SK-N-SH treated with all-trans-retinoic acid at 6 μM for 48 hours (cell line): Measurements from ENCODE around the gene COX14.

Experiments used
- ATAC-seq: fragments of 200-7000 bp; cut with Tn5 transposase; 3 replicates; pipeline ENCODE4 v1.9.1; 2020; ENCODE audit warnings: mild to moderate bottlenecking, moderate library complexity
- ARNTL ChIP-seq: fragments of 450-650 bp; formaldehyde crosslinking; IDR thresholded peaks from 2 replicates; pipeline ENCODE4 v1.5.0; 2020; ENCODE audit warnings: low read depth, mild to moderate bottlenecking, moderate library complexity, borderline replicate concordance
- BACH2 ChIP-seq: fragments of 250-450 bp; sonication (Bioruptor Pico); IDR thresholded peaks from 2 replicates; pipeline ENCODE4 v1.9.0; 2021; ENCODE audit warnings: mild to moderate bottlenecking, borderline replicate concordance
- CSDC2 ChIP-seq: fragments of 250-450 bp; sonication (Bioruptor Pico); IDR thresholded peaks from 2 replicates; pipeline ENCODE4 v1.5.0; 2020; ENCODE audit warnings: mild to moderate bottlenecking, moderate library complexity
- ESRRG ChIP-seq: fragments of 250-450 bp; sonication (Bioruptor Pico); IDR thresholded peaks from 2 replicates; pipeline ENCODE4 v1.6.1; 2021; ENCODE audit warnings: mild to moderate bottlenecking
- GLIS3 ChIP-seq: fragments of 250-450 bp; sonication (Bioruptor Pico); IDR thresholded peaks from 2 replicates; pipeline ENCODE4 v1.5.0; 2020; ENCODE audit warnings: mild to moderate bottlenecking, moderate library complexity
- ISL1 ChIP-seq: fragments of 250-450 bp; sonication (Bioruptor Pico); IDR thresholded peaks from 2 replicates; pipeline ENCODE4 v2.1.2; 2022; ENCODE audit warnings: mild to moderate bottlenecking, moderate library complexity
- OSR1 ChIP-seq: fragments of 250-450 bp; sonication (Bioruptor Pico); IDR thresholded peaks from 2 replicates; pipeline ENCODE4 v1.8.0; 2022; ENCODE audit warnings: moderate library complexity, mild to moderate bottlenecking, inconsistent platforms
- PATZ1 ChIP-seq: fragments of 250-450 bp; sonication (Bioruptor Pico); IDR thresholded peaks from 2 replicates; pipeline ENCODE4 v1.8.0; 2020; ENCODE audit warnings: mild to moderate bottlenecking, moderate library complexity, borderline replicate concordance
- POU6F1 ChIP-seq: fragments of 250-450 bp; sonication (Bioruptor Pico); IDR thresholded peaks from 2 replicates; pipeline ENCODE4 v1.8.0; 2021; ENCODE audit warnings: low read depth, mild to moderate bottlenecking, moderate library complexity, borderline replicate concordance
- RARB ChIP-seq: fragments of 250-450 bp; sonication (Bioruptor Pico); IDR thresholded peaks from 2 replicates; pipeline ENCODE4 v1.8.0; 2021; ENCODE audit warnings: mild to moderate bottlenecking, moderate library complexity
- SNAI2 ChIP-seq: fragments of 250-450 bp; sonication (Bioruptor Pico); IDR thresholded peaks from 2 replicates; pipeline ENCODE4 v1.5.0; 2020; ENCODE audit warnings: mild to moderate bottlenecking, moderate library complexity
- TCF4 ChIP-seq: fragments of 250-450 bp; sonication (Bioruptor Pico); IDR thresholded peaks from 2 replicates; pipeline ENCODE4 v1.8.0; 2021; ENCODE audit warnings: mild to moderate bottlenecking, moderate library complexity, borderline replicate concordance
- TOX ChIP-seq: fragments of 250-450 bp; sonication (Bioruptor Pico); IDR thresholded peaks from 2 replicates; pipeline ENCODE4 v1.8.0; 2021; ENCODE audit warnings: mild to moderate bottlenecking, moderate library complexity, borderline replicate concordance
- ZC3H10 ChIP-seq: fragments of 250-450 bp; sonication (Bioruptor Pico); IDR thresholded peaks from 2 replicates; pipeline ENCODE4 v1.5.1; 2021; ENCODE audit warnings: mild to moderate bottlenecking, moderate library complexity
- ZFP3 ChIP-seq: fragments of 250-450 bp; sonication (Bioruptor Pico); IDR thresholded peaks from 2 replicates; pipeline ENCODE4 v1.5.0; 2020; ENCODE audit warnings: mild to moderate bottlenecking, moderate library complexity
- ZFP30 ChIP-seq: fragments of 450-650 bp; formaldehyde crosslinking; IDR thresholded peaks from 2 replicates; pipeline ENCODE4 v1.5.0; 2022; ENCODE audit warnings: mild to moderate bottlenecking, moderate library complexity
- ZNF565 ChIP-seq: fragments of 450-650 bp; formaldehyde crosslinking; conservative IDR thresholded peaks from 2 replicates; pipeline ENCODE4 v1.5.0; 2020; ENCODE audit warnings: low read depth, mild to moderate bottlenecking, moderate library complexity
- ZNF70 ChIP-seq: fragments of 450-650 bp; formaldehyde crosslinking; IDR thresholded peaks from 2 replicates; pipeline ENCODE4 v1.5.0; 2020; ENCODE audit warnings: mild to moderate bottlenecking, moderate library complexity
- ZNF8 ChIP-seq: fragments of 450-650 bp; formaldehyde crosslinking; IDR thresholded peaks from 2 replicates; pipeline ENCODE4 v1.5.0; 2020; ENCODE audit warnings: mild to moderate bottlenecking, moderate library complexity
- TF ChIP-seq, protein P1 (sequence below): fragments of 250-450 bp; sonication (Bioruptor Pico); IDR thresholded peaks from 2 replicates; pipeline ENCODE4 v1.5.1; 2020; ENCODE audit warnings: low read depth, mild to moderate bottlenecking, moderate library complexity
- TF ChIP-seq, protein P2 (sequence below): fragments of 250-450 bp; sonication (Bioruptor Pico); IDR thresholded peaks from 2 replicates; pipeline ENCODE4 v1.5.1; 2021; ENCODE audit warnings: mild to moderate bottlenecking, moderate library complexity
- TF ChIP-seq, protein P3 (sequence below): fragments of 250-450 bp; sonication (Bioruptor Pico); IDR thresholded peaks from 2 replicates; pipeline ENCODE4 v1.5.0; 2020; ENCODE audit warnings: mild to moderate bottlenecking, moderate library complexity

Gene COX14

GRCh38 chr12:50157259-50157658 lies 45.2 kb downstream of the COX14 start:
- no peak for ATAC-seq
- no peak for TF ChIP-seq RARB (CRISPR knock-in tag)
- no peak for TF ChIP-seq ESRRG (CRISPR knock-in tag)
- TF ChIP-seq SNAI2, result no peak
- TF ChIP-seq POU6F1 (CRISPR knock-in tag), result no peak
- no peak for TF ChIP-seq ZNF70 (CRISPR knock-in tag)
- no peak for TF ChIP-seq BACH2
- TF ChIP-seq GLIS3, result no peak
- no peak for TF ChIP-seq ZFP3 (CRISPR knock-in tag)
- no peak for TF ChIP-seq PATZ1 (CRISPR knock-in tag)
- TF ChIP-seq ARNTL, result no peak
- no peak for TF ChIP-seq OSR1 (CRISPR knock-in tag)

DNA sequence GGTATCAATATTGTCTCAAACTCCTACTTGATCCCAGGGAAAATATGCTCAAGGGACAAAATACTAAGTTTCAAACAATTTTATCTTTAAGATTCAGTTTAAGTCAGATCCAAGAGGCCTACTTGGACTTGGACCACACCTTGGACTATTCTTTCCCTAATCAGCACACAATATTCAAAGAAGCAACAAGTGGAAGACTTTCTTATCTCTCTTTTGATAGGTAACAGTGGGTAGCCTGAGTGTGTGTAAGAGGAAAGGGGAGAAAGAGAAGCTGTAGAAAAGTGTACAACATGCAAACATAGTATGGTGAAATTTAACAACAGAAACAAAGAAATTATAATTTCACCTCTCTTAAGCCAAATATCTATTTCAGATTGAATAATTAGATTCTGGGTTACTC lies 48.6 kb downstream of the COX14 start:
- no peak for ATAC-seq
- TF ChIP-seq ZFP3 (CRISPR knock-in tag), result no peak
- no peak for TF ChIP-seq PATZ1 (CRISPR knock-in tag)
- no peak for TF ChIP-seq ESRRG (CRISPR knock-in tag)
- TF ChIP-seq CSDC2 (CRISPR knock-in tag), result no peak
- no peak for TF ChIP-seq TOX (CRISPR knock-in tag)
- TF ChIP-seq, protein P1, sequence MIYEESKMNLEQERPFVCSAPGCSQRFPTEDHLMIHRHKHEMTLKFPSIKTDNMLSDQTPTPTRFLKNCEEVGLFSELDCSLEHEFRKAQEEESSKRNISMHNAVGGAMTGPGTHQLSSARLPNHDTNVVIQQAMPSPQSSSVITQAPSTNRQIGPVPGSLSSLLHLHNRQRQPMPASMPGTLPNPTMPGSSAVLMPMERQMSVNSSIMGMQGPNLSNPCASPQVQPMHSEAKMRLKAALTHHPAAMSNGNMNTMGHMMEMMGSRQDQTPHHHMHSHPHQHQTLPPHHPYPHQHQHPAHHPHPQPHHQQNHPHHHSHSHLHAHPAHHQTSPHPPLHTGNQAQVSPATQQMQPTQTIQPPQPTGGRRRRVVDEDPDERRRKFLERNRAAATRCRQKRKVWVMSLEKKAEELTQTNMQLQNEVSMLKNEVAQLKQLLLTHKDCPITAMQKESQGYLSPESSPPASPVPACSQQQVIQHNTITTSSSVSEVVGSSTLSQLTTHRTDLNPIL (CRISPR knock-in tag), result no peak
- TF ChIP-seq ZC3H10 (CRISPR knock-in tag), result no peak
- no peak for TF ChIP-seq TCF4 (CRISPR knock-in tag)
- TF ChIP-seq RARB (CRISPR knock-in tag), result no peak
- no peak for TF ChIP-seq SNAI2
- no peak for TF ChIP-seq ZNF8
- TF ChIP-seq BACH2, result no peak
- TF ChIP-seq ARNTL, result no peak
- TF ChIP-seq, protein P2, sequence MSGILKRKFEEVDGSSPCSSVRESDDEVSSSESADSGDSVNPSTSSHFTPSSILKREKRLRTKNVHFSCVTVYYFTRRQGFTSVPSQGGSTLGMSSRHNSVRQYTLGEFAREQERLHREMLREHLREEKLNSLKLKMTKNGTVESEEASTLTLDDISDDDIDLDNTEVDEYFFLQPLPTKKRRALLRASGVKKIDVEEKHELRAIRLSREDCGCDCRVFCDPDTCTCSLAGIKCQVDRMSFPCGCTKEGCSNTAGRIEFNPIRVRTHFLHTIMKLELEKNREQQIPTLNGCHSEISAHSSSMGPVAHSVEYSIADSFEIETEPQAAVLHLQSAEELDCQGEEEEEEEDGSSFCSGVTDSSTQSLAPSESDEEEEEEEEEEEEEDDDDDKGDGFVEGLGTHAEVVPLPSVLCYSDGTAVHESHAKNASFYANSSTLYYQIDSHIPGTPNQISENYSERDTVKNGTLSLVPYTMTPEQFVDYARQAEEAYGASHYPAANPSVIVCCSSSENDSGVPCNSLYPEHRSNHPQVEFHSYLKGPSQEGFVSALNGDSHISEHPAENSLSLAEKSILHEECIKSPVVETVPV (CRISPR knock-in tag), result no peak
- TF ChIP-seq OSR1 (CRISPR knock-in tag), result no peak
- TF ChIP-seq ZNF565, result no peak
- TF ChIP-seq, protein P3, sequence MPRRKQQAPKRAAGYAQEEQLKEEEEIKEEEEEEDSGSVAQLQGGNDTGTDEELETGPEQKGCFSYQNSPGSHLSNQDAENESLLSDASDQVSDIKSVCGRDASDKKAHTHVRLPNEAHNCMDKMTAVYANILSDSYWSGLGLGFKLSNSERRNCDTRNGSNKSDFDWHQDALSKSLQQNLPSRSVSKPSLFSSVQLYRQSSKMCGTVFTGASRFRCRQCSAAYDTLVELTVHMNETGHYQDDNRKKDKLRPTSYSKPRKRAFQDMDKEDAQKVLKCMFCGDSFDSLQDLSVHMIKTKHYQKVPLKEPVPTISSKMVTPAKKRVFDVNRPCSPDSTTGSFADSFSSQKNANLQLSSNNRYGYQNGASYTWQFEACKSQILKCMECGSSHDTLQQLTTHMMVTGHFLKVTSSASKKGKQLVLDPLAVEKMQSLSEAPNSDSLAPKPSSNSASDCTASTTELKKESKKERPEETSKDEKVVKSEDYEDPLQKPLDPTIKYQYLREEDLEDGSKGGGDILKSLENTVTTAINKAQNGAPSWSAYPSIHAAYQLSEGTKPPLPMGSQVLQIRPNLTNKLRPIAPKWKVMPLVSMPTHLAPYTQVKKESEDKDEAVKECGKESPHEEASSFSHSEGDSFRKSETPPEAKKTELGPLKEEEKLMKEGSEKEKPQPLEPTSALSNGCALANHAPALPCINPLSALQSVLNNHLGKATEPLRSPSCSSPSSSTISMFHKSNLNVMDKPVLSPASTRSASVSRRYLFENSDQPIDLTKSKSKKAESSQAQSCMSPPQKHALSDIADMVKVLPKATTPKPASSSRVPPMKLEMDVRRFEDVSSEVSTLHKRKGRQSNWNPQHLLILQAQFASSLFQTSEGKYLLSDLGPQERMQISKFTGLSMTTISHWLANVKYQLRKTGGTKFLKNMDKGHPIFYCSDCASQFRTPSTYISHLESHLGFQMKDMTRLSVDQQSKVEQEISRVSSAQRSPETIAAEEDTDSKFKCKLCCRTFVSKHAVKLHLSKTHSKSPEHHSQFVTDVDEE, result no peak
- no peak for TF ChIP-seq ZFP30 (CRISPR knock-in tag)
- no peak for TF ChIP-seq ISL1
- TF ChIP-seq GLIS3, result no peak
